Astrocyte (in vitro differentiated cells and primary cell): ENCODE results near the gene F3. TPM values are rescaled to one million over a fixed set of nuclear protein-coding genes. Genes with fewer than 3 reads are reported as not detected.

Experiments
- DNase-seq: peaks from one replicate; pipeline ENCODE4 v3.0.0-alpha.2; 2010; ENCODE audit warnings: low read depth
- FAIRE-seq: peaks from 2 replicates; lab custom pipeline; 2011; peaks lifted over from hg19 to GRCh38; lab: Jason Lieb, UNC
- H2AFZ ChIP-seq: 2 replicates; pipeline ENCODE4 v1.6.0; 2012; ENCODE audit warnings: low read depth, low read length, inconsistent platforms
- H3K27ac ChIP-seq: 2 replicates; pipeline ENCODE4 v1.5.1; 2011; ENCODE audit warnings: low read depth, low read length, inconsistent platforms
- H3K27me3 ChIP-seq: 2 replicates; pipeline ENCODE4 v1.6.0; 2011; ENCODE audit warnings: low read length, inconsistent platforms; ENCODE audit not compliant: insufficient read depth
- H3K36me3 ChIP-seq: 2 replicates; pipeline ENCODE4 v1.5.1; 2011; ENCODE audit warnings: low read length, inconsistent platforms; ENCODE audit not compliant: insufficient read depth
- H3K4me1 ChIP-seq: 2 replicates; pipeline ENCODE4 v1.5.1; 2011; ENCODE audit warnings: low read length, inconsistent platforms; ENCODE audit not compliant: insufficient read depth
- H3K4me2 ChIP-seq: 2 replicates; pipeline ENCODE4 v1.6.0; 2012; ENCODE audit warnings: low read length, inconsistent platforms
- H3K4me3 ChIP-seq: 2 replicates; pipeline ENCODE4 v1.5.1; 2011; ENCODE audit warnings: low read depth, mild to moderate bottlenecking, low read length, inconsistent platforms; ENCODE audit not compliant: insufficient read depth
- H3K79me2 ChIP-seq: 2 replicates; pipeline ENCODE4 v1.6.0; 2012; ENCODE audit warnings: mild to moderate bottlenecking, low read length, inconsistent platforms; ENCODE audit not compliant: insufficient read depth
- H3K9ac ChIP-seq: 2 replicates; pipeline ENCODE4 v1.6.0; 2012; ENCODE audit warnings: mild to moderate bottlenecking, low read length, inconsistent platforms
- H3K9me3 ChIP-seq: 2 replicates; pipeline ENCODE4 v1.5.1; 2012; ENCODE audit warnings: low read depth, mild to moderate bottlenecking, low read length, inconsistent platforms; ENCODE audit not compliant: insufficient read depth
- H4K20me1 ChIP-seq: 2 replicates; pipeline ENCODE4 v1.6.0; 2012; ENCODE audit warnings: low read length, inconsistent platforms; ENCODE audit not compliant: insufficient read depth
- H3K27ac Mint-ChIP-seq: one replicate; pipeline ENCODE4 v1.8.0; 2021; ENCODE audit warnings: mild to moderate bottlenecking, mixed read lengths; ENCODE audit not compliant: unreplicated experiment
- H3K27me3 Mint-ChIP-seq: one replicate; pipeline ENCODE4 v1.8.0; 2021; ENCODE audit warnings: low read depth, mixed read lengths; ENCODE audit not compliant: unreplicated experiment
- H3K36me3 Mint-ChIP-seq: one replicate; pipeline ENCODE4 v1.8.0; 2021; ENCODE audit warnings: low read depth, mixed read lengths; ENCODE audit not compliant: unreplicated experiment
- H3K4me1 Mint-ChIP-seq: one replicate; pipeline ENCODE4 v1.8.0; 2021; ENCODE audit warnings: low read depth, mixed read lengths; ENCODE audit not compliant: unreplicated experiment
- H3K4me3 Mint-ChIP-seq: one replicate; pipeline ENCODE4 v1.8.0; 2021; ENCODE audit warnings: mild to moderate bottlenecking, moderate library complexity, mixed read lengths; ENCODE audit not compliant: unreplicated experiment
- H3K9me3 Mint-ChIP-seq: one replicate; pipeline ENCODE4 v1.8.0; 2021; ENCODE audit warnings: mild to moderate bottlenecking, mixed read lengths; ENCODE audit not compliant: unreplicated experiment
- CTCF ChIP-seq: IDR thresholded peaks from 2 replicates; pipeline ENCODE4 v1.5.1; 2011; ENCODE audit warnings: low read depth, mild to moderate bottlenecking, inconsistent platforms, low read length, moderate library complexity; ENCODE audit not compliant: insufficient read depth
- EZH2 ChIP-seq: IDR thresholded peaks from 2 replicates; pipeline ENCODE4 v1.6.1; 2012; ENCODE audit warnings: mild to moderate bottlenecking, low read length, inconsistent platforms; ENCODE audit not compliant: insufficient read depth
- total RNA-seq: library from RNA; stranded (reverse); gene quantifications from 2 replicates; pipeline ENCODE4 v1.2.1, GENCODE V29; 2021

F3 gene
- total RNA-seq, 1 donor from 2014 or later, result 36.1 TPM

GRCh38 chr1:94512816-94513215 lies 28.7 kb downstream of the F3 start:
- TF ChIP-seq CTCF (no peak), EZH2 (no peak)
- Histone ChIP-seq H2AFZ (no peak overlapping the region), H3K4me3 (no peak overlapping the region), H3K9ac (no peak overlapping the region), H3K79me2 (no peaks in the 10 kb centered on the region), H3K9me3 (no peaks in the 10 kb centered on the region), H3K36me3 (no peaks in the 10 kb centered on the region), H4K20me1 (no peaks in the 10 kb centered on the region), H3K4me2 (no peak overlapping the region), H3K27me3 (no peaks in the 10 kb centered on the region), H3K4me1 (no peaks in the 10 kb centered on the region), H3K27ac (no peak overlapping the region)
- H3K36me3 Mint-ChIP-seq, result peaks cover 9% of the 10 kb centered on the region
- no peaks in the 10 kb centered on the region for H3K27me3 Mint-ChIP-seq
- H3K9me3 Mint-ChIP-seq, result no peaks in the 10 kb centered on the region
- DNase-seq (no peak), FAIRE-seq (no peak)
- H3K4me3 Mint-ChIP-seq, result no peak overlapping the region
- peaks cover 2% of the 10 kb centered on the region for H3K4me1 Mint-ChIP-seq
- H3K27ac Mint-ChIP-seq, result no peak overlapping the region

- Histone ChIP-seq H3K36me3 (peaks cover 8% of the 10 kb centered on the region), H3K9ac (no peak overlapping the region), H4K20me1 (no peaks in the 10 kb centered on the region), H2AFZ (no peak overlapping the region), H3K27ac (no peak overlapping the region), H3K27me3 (no peaks in the 10 kb centered on the region), H3K9me3 (no peaks in the 10 kb centered on the region), H3K4me2 (no peak overlapping the region), H3K4me1 (no peaks in the 10 kb centered on the region), H3K79me2 (no peaks in the 10 kb centered on the region), H3K4me3 (no peak overlapping the region)
- no peak overlapping the region for H3K4me3 Mint-ChIP-seq
- no peak for DNase-seq
- H3K9me3 Mint-ChIP-seq, result no peaks in the 10 kb centered on the region
- no peak for FAIRE-seq
- peak overlapping the region; percentile 63 for H3K27ac Mint-ChIP-seq
- peaks cover 19% of the 10 kb centered on the region for H3K36me3 Mint-ChIP-seq
- no peaks in the 10 kb centered on the region for H3K27me3 Mint-ChIP-seq
- TF ChIP-seq EZH2, result no peak
- TF ChIP-seq CTCF, result no peak
- peaks cover 4% of the 10 kb centered on the region for H3K4me1 Mint-ChIP-seq
Measured at GRCh38 chr1:94504601-94505000, 37.0 kb downstream of the F3 start.

GRCh38 chr1:94503153-94503552 lies 38.4 kb downstream of the F3 start:
- Histone ChIP-seq H3K36me3 (peaks cover 15% of the 10 kb centered on the region), H3K27me3 (no peaks in the 10 kb centered on the region), H3K79me2 (no peaks in the 10 kb centered on the region), H3K9me3 (no peaks in the 10 kb centered on the region), H3K27ac (no peak overlapping the region), H3K4me2 (no peak overlapping the region), H2AFZ (no peak overlapping the region), H3K4me1 (no peaks in the 10 kb centered on the region), H4K20me1 (no peaks in the 10 kb centered on the region), H3K9ac (no peak overlapping the region), H3K4me3 (no peak overlapping the region)
- DNase-seq, result no peak
- peaks cover 16% of the 10 kb centered on the region for H3K36me3 Mint-ChIP-seq
- no peak overlapping the region for H3K4me3 Mint-ChIP-seq
- no peak for TF ChIP-seq CTCF
- TF ChIP-seq EZH2, result no peak
- H3K9me3 Mint-ChIP-seq, result no peaks in the 10 kb centered on the region
- no peak overlapping the region for H3K27ac Mint-ChIP-seq
- H3K27me3 Mint-ChIP-seq, result no peaks in the 10 kb centered on the region
- peaks cover 4% of the 10 kb centered on the region for H3K4me1 Mint-ChIP-seq
- no peak for FAIRE-seq
